ENCODE data around the gene ZNF525.
"Not testable (repeated sequence)": the region's sequence is repeated elsewhere in the genome, so short reads cannot be mapped to it uniquely, and the experiment has no call there.

ZNF525 gene

DNA sequence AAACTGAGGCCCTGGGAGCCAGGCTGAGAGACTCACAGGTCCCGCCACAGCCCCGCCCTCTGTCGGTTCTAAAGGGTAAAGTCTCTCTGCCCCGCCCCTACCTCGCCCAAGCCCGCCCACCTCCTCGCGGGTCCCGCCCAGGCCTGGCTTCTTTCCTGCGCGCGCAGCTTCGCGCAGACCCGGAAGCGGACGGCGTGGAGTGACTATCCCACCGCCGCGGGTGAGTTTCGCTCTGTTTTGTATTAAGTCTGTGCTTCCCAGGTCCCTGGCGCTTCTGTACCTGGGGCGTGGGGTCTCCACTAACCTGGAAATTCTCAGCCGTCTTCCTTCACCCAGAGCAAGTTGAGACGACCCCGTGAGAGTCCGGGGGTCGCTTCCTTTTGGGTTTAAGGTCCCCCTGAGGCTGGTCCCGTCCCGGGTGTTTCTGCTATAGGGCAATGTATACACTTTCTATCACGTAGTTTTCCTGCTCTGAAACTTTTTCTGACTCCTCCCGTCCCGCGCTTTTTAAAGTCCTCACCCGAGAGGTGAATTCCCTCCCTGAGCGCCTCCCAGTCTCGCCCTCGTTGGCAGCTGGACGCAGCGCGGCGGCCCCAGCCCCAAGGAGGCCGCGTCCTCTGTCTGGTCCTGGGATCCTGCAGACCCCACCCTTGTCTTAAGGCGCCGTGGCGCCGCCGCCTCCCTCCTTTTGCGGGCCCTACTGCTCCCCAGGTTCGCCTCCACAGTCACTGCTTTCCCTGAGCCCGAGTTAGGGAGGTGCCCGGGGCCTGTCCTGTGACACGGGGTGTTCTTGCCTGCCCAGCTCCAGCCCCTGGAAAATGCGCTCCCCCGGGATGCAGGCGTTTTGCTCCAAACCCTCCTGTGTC lies 29.7 kb downstream of the ZNF525 start, which contains the start of gene ZNF765:
TSS of gene ZNF765 (plus strand) at position 176 of the 866 bp plus-strand sequence. CDS start 2,867 bp downstream, outside the sequence.
- Histone ChIP-seq H3K4me3 (ENCODE audit: insufficient read depth, low read depth, low read length) (peak within 1 kb of the TSS; percentile 89), H3K27me3 (ENCODE audit: control insufficient read depth, insufficient read depth, low read length, poor library complexity, severe bottlenecking) (no peaks in the 10 kb centered on the region), H3K9me3 (ENCODE audit: control insufficient read depth, low read length) (no peaks in the 10 kb centered on the region), H3K36me3 (ENCODE audit: control insufficient read depth, insufficient read depth, low read length) (no peaks in the 10 kb centered on the region), H3K27ac (ENCODE audit: insufficient read depth, low read depth, low read length, poor library complexity, severe bottlenecking) (peak within 1 kb of the TSS; percentile 69), H3K4me1 (ENCODE audit: control insufficient read depth, insufficient read depth, low read length) (no peaks in the 10 kb centered on the region)
- WGBS, 2 experiments = 0% methylated on average over 58 of the region's 58 CpGs

DNA sequence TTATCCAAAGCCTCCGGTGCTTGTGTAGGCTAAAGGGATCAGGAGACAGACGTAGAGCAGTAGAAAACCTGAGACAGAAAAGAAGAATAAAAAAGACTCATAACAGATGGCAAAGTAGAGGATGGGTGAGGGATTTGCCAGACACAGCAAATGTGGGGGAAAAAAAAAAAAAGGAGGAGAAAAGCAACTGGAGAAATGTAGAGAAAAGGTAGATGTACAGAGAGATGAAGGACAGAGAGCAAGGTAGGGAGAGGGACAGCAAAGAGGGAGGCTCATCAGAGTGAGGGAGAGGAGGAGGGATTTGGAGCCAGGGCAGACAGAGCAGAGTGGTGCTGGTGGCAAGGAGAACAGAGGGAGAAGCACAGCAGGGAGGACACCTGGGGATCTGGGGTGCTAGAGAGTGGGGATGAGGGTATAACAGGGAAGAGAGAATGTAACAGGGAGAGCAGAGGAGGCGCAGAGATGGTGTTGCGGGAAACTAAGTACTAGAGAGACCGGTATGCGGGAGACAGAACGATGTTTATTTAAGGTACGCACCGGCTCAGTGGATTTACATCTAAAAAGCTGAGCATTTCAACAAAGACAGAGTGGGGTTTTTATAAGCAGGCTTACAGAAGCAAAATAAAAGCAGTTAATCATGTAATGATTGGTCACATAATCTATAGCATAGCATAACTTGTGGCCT lies 30.5 kb downstream of the ZNF525 start:
- not testable (repeated sequence) for H3K27ac ChIP-seq (ENCODE audit: insufficient read depth, low read depth, low read length, poor library complexity, severe bottlenecking); H3K4me1 ChIP-seq (ENCODE audit: control insufficient read depth, insufficient read depth, low read length); H3K27me3 ChIP-seq (ENCODE audit: control insufficient read depth, insufficient read depth, low read length, poor library complexity, severe bottlenecking); H3K36me3 ChIP-seq (ENCODE audit: control insufficient read depth, insufficient read depth, low read length); H3K9me3 ChIP-seq (ENCODE audit: control insufficient read depth, low read length)
- peak overlapping the region; percentile 89 for H3K4me3 ChIP-seq (ENCODE audit: insufficient read depth, low read depth, low read length)
- WGBS, 2 experiments = 2 to 3% methylated on average over 9 of the region's 9 CpGs

DNA sequence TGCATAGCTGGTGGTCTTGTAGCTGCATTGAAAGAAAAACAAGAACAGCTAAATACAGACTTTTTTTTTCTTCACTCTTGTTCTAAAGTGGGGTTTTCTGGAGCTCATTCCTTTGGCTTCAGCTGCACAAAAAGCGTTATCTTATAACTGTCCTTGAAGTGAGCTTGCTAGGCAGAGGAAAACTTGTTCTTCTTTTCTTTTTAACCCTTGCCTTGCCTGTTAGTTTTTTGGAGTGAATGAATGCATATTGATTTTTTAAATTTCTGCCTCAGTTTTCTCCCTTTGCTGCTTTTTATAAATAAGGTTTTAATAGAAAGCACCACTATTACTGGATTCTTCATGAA lies 31.0 kb downstream of the ZNF525 start:
- no peaks in the 10 kb centered on the region for H3K27me3 ChIP-seq (ENCODE audit: control insufficient read depth, insufficient read depth, low read length, poor library complexity, severe bottlenecking)
- no peaks in the 10 kb centered on the region for H3K36me3 ChIP-seq (ENCODE audit: control insufficient read depth, insufficient read depth, low read length)
- WGBS, 2 experiments = 20 to 27% methylated on average over 1 of the region's 1 CpG
- H3K4me1 ChIP-seq (ENCODE audit: control insufficient read depth, insufficient read depth, low read length) = no peaks in the 10 kb centered on the region
- H3K27ac ChIP-seq (ENCODE audit: insufficient read depth, low read depth, low read length, poor library complexity, severe bottlenecking) = no peak overlapping the region
- no peaks in the 10 kb centered on the region for H3K9me3 ChIP-seq (ENCODE audit: control insufficient read depth, low read length)
- no peak overlapping the region for H3K4me3 ChIP-seq (ENCODE audit: insufficient read depth, low read depth, low read length)

DNA sequence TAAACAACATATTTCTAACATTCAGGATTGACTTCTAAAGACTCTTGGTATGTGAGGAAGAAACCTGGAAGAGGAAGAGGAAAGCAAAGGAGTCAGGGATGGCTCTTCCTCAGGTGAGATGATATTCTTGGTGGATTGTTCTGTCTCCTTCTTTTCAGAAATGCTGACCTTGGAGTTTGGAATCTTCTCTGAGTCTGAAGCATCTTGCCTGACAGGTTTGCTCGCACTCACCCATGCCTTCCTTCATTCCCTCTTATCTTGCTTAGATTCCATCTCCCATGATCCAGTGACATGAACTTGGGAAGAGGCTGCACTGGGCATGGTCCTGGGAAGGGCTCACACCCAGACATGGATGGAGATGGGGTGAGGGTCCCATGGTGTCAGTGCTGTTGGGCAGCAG lies 32.4 kb downstream of the ZNF525 start:
- not testable (repeated sequence) for H3K36me3 ChIP-seq (ENCODE audit: control insufficient read depth, insufficient read depth, low read length); H3K27ac ChIP-seq (ENCODE audit: insufficient read depth, low read depth, low read length, poor library complexity, severe bottlenecking); H3K9me3 ChIP-seq (ENCODE audit: control insufficient read depth, low read length); H3K4me3 ChIP-seq (ENCODE audit: insufficient read depth, low read depth, low read length); H3K4me1 ChIP-seq (ENCODE audit: control insufficient read depth, insufficient read depth, low read length); H3K27me3 ChIP-seq (ENCODE audit: control insufficient read depth, insufficient read depth, low read length, poor library complexity, severe bottlenecking)
- WGBS, 2 experiments = 86 to 88% methylated on average over 1 of the region's 1 CpG

DNA sequence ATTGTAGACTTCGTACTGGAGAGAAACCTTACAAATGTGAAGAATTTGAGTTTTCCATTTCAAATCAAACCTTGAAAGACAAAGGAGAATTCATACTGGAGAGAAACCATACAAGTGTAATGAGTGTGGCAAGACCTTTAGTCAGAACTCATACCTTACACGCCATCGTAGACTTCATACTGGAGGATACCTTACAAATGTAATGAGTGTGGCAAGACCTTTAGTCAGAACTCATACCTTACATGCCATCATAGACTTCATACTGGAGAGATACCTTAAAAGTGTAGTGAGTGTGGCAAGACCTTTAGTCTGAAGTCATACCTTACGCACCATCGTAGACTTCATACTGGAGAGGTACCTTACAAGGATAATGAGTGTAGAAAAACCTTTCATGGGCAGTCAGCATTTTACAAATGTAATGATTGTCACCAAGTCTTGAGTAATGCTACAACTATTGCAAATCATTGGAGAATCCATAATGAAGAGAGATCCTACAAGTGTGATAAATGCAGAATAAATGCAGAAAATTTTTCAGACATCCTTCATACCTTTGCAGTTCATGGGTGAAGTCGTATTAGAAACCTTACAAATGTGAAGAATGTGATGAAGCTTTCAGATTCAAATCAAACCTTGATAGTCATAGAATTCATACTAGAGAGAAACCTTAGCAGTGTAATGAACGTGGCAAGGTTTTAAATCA lies 44.1 kb downstream of the ZNF525 start:
- no peaks in the 10 kb centered on the region for H3K9me3 ChIP-seq (ENCODE audit: control insufficient read depth, low read length)
- H3K4me3 ChIP-seq (ENCODE audit: insufficient read depth, low read depth, low read length) = no peak overlapping the region
- peaks cover 29% of the 10 kb centered on the region for H3K36me3 ChIP-seq (ENCODE audit: control insufficient read depth, insufficient read depth, low read length)

DNA sequence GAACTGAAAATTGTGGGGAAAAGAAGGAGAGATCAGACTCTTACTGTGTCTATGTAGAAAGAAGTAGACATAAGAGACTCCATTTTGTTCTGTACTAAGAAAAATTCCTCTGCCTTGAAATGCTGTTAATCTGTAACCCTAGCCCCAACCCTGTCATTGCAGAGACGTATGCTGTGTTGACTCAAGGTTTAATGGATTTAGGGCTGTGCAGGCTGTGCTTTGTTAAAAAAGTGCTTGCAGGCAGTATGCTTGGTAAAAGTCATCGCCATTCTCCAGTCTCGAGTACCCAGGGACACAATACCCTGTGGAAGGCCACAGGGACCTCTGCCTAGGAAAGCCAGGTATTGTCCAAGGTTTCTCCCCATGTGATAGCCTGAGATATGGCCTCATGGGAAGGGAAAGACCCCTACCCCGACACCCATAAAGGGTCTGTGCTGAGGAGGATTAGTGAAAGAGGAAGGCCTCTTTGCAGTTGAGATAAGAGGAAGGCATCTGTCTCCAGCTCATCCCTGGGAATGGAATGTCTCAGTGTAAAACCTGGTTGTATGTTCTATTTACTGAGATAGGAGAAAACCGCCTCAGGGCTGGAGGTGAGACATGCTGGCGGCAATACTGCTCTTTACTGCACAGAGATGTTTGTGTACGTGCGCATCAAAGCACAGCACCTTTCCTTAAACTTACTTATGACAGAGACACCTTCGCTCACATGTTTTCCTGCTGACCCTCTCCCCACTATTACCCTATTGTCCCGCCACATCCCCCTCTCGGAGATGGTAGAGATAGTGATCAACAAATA lies 55.2 kb downstream of the ZNF525 start:
- WGBS, 2 experiments = 83 to 87% methylated on average over 11 of the region's 11 CpGs
- not testable (repeated sequence) for H3K27ac ChIP-seq (ENCODE audit: insufficient read depth, low read depth, low read length, poor library complexity, severe bottlenecking)

More for the DNA sequence above, 44.1 kb downstream of the ZNF525 start:
- 87 to 88% methylated on average over 6 to 7 of the region's 7 CpGs for WGBS, 2 experiments
- Histone ChIP-seq H3K27ac (ENCODE audit: insufficient read depth, low read depth, low read length, poor library complexity, severe bottlenecking) (no peak overlapping the region), H3K27me3 (ENCODE audit: control insufficient read depth, insufficient read depth, low read length, poor library complexity, severe bottlenecking) (no peaks in the 10 kb centered on the region), H3K4me1 (ENCODE audit: control insufficient read depth, insufficient read depth, low read length) (no peaks in the 10 kb centered on the region)

DNA sequence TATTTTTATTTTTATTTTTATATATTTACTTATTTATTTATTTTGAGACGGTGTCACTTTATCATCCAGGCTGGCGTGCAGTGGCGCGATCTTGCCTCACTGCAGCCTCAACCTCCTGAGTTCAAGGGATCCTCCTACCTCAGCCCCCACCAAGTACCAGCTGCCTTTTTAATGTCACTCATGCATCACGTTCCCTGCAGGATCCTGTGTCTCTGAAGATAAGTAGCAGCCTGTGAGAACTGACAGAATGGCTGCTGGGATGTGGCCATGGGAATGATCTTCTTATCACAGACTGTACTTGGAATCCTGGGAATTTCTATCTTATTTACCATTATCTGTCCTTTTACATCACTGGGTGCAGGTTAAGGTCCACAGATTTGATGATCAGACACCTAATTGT lies 57.0 kb downstream of the ZNF525 start:
- no peaks in the 10 kb centered on the region for H3K9me3 ChIP-seq (ENCODE audit: control insufficient read depth, low read length)
- WGBS, 2 experiments = 88 to 89% methylated on average over 5 of the region's 5 CpGs
- H3K27ac ChIP-seq (ENCODE audit: insufficient read depth, low read depth, low read length, poor library complexity, severe bottlenecking) = no peak overlapping the region
- H3K36me3 ChIP-seq (ENCODE audit: control insufficient read depth, insufficient read depth, low read length) = no peaks in the 10 kb centered on the region
- H3K4me1 ChIP-seq (ENCODE audit: control insufficient read depth, insufficient read depth, low read length) = no peaks in the 10 kb centered on the region
- H3K4me3 ChIP-seq (ENCODE audit: insufficient read depth, low read depth, low read length) = no peak overlapping the region
- H3K27me3 ChIP-seq (ENCODE audit: control insufficient read depth, insufficient read depth, low read length, poor library complexity, severe bottlenecking) = no peaks in the 10 kb centered on the region

More for the DNA sequence above, 55.2 kb downstream of the ZNF525 start:
- not testable (repeated sequence) for H3K36me3 ChIP-seq (ENCODE audit: control insufficient read depth, insufficient read depth, low read length); H3K9me3 ChIP-seq (ENCODE audit: control insufficient read depth, low read length); H3K4me1 ChIP-seq (ENCODE audit: control insufficient read depth, insufficient read depth, low read length); H3K27me3 ChIP-seq (ENCODE audit: control insufficient read depth, insufficient read depth, low read length, poor library complexity, severe bottlenecking); H3K4me3 ChIP-seq (ENCODE audit: insufficient read depth, low read depth, low read length)

DNA sequence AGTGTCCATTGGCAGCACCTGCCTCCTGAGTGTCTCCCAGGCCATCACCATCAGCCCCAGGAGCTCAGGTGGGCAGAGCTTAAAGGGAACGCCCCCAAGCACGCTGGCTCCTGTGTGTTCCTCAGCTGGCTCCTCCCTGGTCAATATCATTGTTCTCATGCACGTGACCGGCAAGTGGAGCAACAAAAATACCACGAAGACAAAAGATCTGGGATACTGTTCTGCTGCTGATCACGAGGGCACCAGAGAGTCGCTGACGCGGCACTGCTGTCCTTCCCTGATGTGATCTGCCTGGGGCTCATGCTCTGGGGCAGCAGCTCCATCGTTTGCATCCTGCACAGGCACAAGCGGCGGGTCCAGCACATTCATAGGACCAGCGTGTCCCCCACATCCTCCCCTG lies 57.6 kb downstream of the ZNF525 start:
- H3K27ac ChIP-seq (ENCODE audit: insufficient read depth, low read depth, low read length, poor library complexity, severe bottlenecking); H3K36me3 ChIP-seq (ENCODE audit: control insufficient read depth, insufficient read depth, low read length); H3K4me1 ChIP-seq (ENCODE audit: control insufficient read depth, insufficient read depth, low read length); H3K4me3 ChIP-seq (ENCODE audit: insufficient read depth, low read depth, low read length); H3K27me3 ChIP-seq (ENCODE audit: control insufficient read depth, insufficient read depth, low read length, poor library complexity, severe bottlenecking); H3K9me3 ChIP-seq (ENCODE audit: control insufficient read depth, low read length): not testable (repeated sequence)
- 78 to 100% methylated on average over 4 of the region's 13 CpGs for WGBS, 2 experiments

DNA sequence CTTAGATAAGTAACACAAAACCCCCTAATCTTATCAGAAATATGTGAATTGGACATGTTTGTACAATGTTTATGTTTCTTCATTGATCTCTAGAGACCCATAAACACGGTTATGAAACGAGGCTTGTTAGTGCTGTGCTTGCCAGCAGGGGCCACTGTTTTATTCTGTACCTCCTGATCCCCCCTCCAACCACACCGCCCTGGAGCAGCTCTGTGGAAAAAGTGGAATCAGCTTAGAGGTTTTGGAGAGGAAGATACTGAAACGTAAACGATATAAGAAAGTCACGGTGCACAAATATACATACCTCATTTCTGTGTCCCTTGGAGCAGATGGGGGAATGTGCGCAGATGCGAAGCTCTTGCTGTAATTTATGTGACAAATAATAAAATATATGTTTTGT lies 58.2 kb downstream of the ZNF525 start:
- not testable (repeated sequence) for H3K4me3 ChIP-seq (ENCODE audit: insufficient read depth, low read depth, low read length); H3K27me3 ChIP-seq (ENCODE audit: control insufficient read depth, insufficient read depth, low read length, poor library complexity, severe bottlenecking); H3K4me1 ChIP-seq (ENCODE audit: control insufficient read depth, insufficient read depth, low read length); H3K36me3 ChIP-seq (ENCODE audit: control insufficient read depth, insufficient read depth, low read length); H3K27ac ChIP-seq (ENCODE audit: insufficient read depth, low read depth, low read length, poor library complexity, severe bottlenecking); H3K9me3 ChIP-seq (ENCODE audit: control insufficient read depth, low read length)
- 79 to 96% methylated on average over 4 to 6 of the region's 8 CpGs for WGBS, 2 experiments
